ENCODE measurements around the gene MGME1.
A peak's percentile ranks its signal among the peaks of the same experiment; 100 is the strongest.

- peak; percentile 93 to 98 for TF ChIP-seq CTCF (conservative IDR thresholded peaks at IDR 0.05 in 1 of 2, IDR thresholded peaks at IDR 0.05 in 1 of 2; ENCODE audit: low read depth in 1 of 2, low read length in 2 of 2)
- TF ChIP-seq EZH2 (IDR thresholded peaks at IDR 0.05; ENCODE audit: low read length, missing control alignments): no peak
Observed at GRCh38 chr20:17938871-17939619, 29.8 kb upstream of the MGME1 start.

All from fibroblast of lung (primary cell).